Activated B cell treated with CpG ODN at 0.5 μM for 24 hours (primary cell): ENCODE measurements around the gene KCNJ15. TPM values are rescaled to one million over a fixed set of nuclear protein-coding genes. Genes with fewer than 3 reads are reported as not detected.

Experiments
- ATAC-seq: fragments of 200-7000 bp; cut with Tn5 transposase; one replicate; pipeline ENCODE4 v1.10.0; 2021; ENCODE audit warnings: low read depth, mild to moderate bottlenecking, moderate library complexity
- CTCF ChIA-PET: fragments of 350-600 bp; sonication (Branson Sonifier 250); formaldehyde crosslinking; loops from one replicate; lab custom pipeline; 2021; ENCODE audit warnings: antibody characterized with exemption; lab: Charles Lee
- POLR2A ChIA-PET: fragments of 350-600 bp; sonication (Branson Sonifier 250); formaldehyde crosslinking; loops from one replicate; lab custom pipeline; 2021; ENCODE audit warnings: antibody characterized with exemption; lab: Charles Lee
- DNase-seq: peaks from one replicate; pipeline ENCODE4 v3.0.0; 2022
- H3K27ac Mint-ChIP-seq: one replicate; pipeline ENCODE4 v1.8.0; 2020; ENCODE audit warnings: mixed read lengths
- H3K27me3 Mint-ChIP-seq: one replicate; pipeline ENCODE4 v1.8.0; 2021; ENCODE audit warnings: mixed read lengths
- H3K36me3 Mint-ChIP-seq: one replicate; pipeline ENCODE4 v1.8.0; 2021; ENCODE audit warnings: low read depth, mixed read lengths
- H3K4me1 Mint-ChIP-seq: one replicate; pipeline ENCODE4 v1.8.0; 2021; ENCODE audit warnings: mixed read lengths
- H3K4me3 Mint-ChIP-seq: one replicate; pipeline ENCODE4 v1.8.0; 2020; ENCODE audit warnings: mild to moderate bottlenecking, mixed read lengths
- H3K9me3 Mint-ChIP-seq: one replicate; pipeline ENCODE4 v1.8.0; 2020; ENCODE audit warnings: mixed read lengths
- intact Hi-C: fragments of 100-400 bp; cut with micrococcal nuclease; formaldehyde crosslinking; loops from one replicate; pipeline ENCODE4 v1.15.1; 2024
- total RNA-seq: library from RNA; stranded (reverse); gene quantifications from 2 replicates; pipeline ENCODE4 v1.2.3, GENCODE V29; 2022
- TF ChIP-seq, protein P1 (sequence below): fragments of 200-600 bp; IDR thresholded peaks from one replicate; pipeline ENCODE4 v1.8.0; 2022; ENCODE audit warnings: antibody characterized with exemption, mild to moderate bottlenecking

The KCNJ15 gene
- total RNA-seq, 1 donor from 2014 or later = not detected

DNA sequence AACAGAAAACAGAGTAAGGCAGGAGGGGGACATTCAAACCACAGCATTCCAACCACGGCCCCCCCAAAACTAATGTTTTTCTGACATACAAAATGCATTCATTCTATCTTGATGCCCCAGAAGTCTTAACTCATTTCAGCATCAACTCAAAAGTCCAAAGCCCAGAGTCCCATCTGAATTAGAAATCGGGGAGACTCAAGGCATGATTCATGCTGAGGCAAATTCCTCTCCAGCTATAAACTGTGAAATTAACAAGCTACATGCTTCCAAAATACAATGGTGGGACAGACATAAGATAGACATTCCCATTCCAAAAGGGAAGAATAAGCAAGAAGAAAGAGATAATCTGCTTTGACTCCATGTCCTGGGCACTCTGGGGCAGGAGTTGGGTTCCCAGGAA is 73.9 kb downstream of the KCNJ15 start:
- CTCF ChIA-PET = no interaction called here
- no peak for DNase-seq
- POLR2A ChIA-PET = no interaction called here
- Mint-ChIP-seq H3K27me3 (no peaks in the 10 kb centered on the region), H3K4me1 (no peaks in the 10 kb centered on the region), H3K36me3 (no peaks in the 10 kb centered on the region), H3K9me3 (no peaks in the 10 kb centered on the region), H3K4me3 (no peak overlapping the region), H3K27ac (no peak overlapping the region)
- TF ChIP-seq, protein P1, sequence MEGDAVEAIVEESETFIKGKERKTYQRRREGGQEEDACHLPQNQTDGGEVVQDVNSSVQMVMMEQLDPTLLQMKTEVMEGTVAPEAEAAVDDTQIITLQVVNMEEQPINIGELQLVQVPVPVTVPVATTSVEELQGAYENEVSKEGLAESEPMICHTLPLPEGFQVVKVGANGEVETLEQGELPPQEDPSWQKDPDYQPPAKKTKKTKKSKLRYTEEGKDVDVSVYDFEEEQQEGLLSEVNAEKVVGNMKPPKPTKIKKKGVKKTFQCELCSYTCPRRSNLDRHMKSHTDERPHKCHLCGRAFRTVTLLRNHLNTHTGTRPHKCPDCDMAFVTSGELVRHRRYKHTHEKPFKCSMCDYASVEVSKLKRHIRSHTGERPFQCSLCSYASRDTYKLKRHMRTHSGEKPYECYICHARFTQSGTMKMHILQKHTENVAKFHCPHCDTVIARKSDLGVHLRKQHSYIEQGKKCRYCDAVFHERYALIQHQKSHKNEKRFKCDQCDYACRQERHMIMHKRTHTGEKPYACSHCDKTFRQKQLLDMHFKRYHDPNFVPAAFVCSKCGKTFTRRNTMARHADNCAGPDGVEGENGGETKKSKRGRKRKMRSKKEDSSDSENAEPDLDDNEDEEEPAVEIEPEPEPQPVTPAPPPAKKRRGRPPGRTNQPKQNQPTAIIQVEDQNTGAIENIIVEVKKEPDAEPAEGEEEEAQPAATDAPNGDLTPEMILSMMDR = no peak
- ATAC-seq = no peak
- intact Hi-C loops = no loop called here

DNA sequence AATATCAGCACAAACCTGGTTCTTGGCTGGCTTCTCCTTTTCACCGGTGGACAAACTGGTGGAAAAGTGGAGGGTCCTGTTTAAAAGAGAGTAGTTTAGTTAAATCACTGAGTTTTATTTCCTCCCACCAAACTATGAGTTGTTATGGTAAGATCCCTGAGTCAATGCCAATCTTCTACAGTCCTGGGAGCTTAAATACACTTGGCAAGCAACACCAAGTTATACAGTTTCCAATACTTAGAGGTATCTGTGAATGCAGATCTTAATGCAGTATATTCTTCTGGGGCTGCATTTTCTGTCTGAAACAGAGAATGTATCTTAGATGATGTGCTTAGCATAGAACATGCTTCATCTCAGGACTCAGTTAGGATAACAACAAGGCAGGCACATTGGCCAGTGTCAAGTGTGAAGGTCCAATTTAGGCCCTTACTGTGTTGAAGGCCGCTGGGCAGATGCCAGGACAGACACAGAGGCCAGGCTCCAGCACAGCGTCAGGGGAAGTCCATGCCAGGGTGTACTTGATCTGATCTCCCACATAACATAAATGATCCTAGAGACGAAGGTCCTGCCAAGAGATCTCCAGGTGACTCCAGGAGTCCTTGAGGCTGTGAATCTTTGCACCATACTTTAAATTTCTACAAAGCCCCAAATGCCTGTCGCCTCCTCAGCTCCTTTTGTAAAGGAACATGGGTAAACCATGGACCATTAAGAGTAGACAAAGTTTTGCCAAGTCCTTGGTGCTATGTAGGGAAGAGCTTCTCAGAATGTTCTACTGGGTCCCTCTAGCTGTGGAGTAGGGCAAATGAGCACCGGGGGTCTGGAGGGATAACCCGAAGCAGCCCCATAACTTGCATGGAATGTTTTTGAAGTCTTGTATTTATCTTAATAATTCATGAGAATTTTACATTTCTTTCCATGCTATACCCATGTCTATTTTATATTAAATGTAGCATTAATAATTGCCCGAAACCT is 76.8 kb downstream of the KCNJ15 start:
- intact Hi-C loops = no loop called here
- H3K27me3 Mint-ChIP-seq = no peaks in the 10 kb centered on the region
- H3K4me1 Mint-ChIP-seq = no peaks in the 10 kb centered on the region
- DNase-seq (no peak), ATAC-seq (no peak)
- CTCF ChIA-PET = no interaction called here
- H3K27ac Mint-ChIP-seq = no peak overlapping the region
- no peaks in the 10 kb centered on the region for H3K9me3 Mint-ChIP-seq
- H3K4me3 Mint-ChIP-seq = no peak overlapping the region
- no peaks in the 10 kb centered on the region for H3K36me3 Mint-ChIP-seq
- POLR2A ChIA-PET = no interaction called here
- TF ChIP-seq, protein P1 = no peak

DNA sequence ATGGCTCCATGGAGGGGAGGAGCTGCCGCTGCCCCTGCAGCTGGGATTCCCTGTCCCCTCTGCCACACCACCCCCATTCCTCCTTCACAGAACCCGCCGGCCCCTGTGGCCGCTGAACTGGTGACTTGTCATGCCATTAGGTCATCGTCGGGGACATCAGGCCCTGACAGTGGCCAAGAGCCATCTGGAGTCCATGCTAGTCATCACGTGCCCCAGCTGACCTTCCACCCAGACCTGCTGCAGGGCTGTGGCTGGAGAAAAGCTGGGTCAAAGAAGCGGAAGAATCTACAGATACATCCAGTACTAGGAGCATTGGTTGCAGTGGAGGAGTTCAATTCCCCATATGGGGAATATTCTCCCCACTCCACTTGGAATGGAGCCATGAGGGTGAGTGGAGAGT is 78.1 kb downstream of the KCNJ15 start:
- ChIA-PET POLR2A (no interaction called here), CTCF (no interaction called here)
- TF ChIP-seq, protein P1 = no peak
- H3K27ac Mint-ChIP-seq = no peak overlapping the region
- ATAC-seq = no peak
- H3K4me3 Mint-ChIP-seq = no peak overlapping the region
- H3K4me1 Mint-ChIP-seq = no peaks in the 10 kb centered on the region
- no peaks in the 10 kb centered on the region for H3K9me3 Mint-ChIP-seq
- no peaks in the 10 kb centered on the region for H3K27me3 Mint-ChIP-seq
- DNase-seq = no peak
- intact Hi-C loops = no loop called here
- H3K36me3 Mint-ChIP-seq = no peaks in the 10 kb centered on the region

DNA sequence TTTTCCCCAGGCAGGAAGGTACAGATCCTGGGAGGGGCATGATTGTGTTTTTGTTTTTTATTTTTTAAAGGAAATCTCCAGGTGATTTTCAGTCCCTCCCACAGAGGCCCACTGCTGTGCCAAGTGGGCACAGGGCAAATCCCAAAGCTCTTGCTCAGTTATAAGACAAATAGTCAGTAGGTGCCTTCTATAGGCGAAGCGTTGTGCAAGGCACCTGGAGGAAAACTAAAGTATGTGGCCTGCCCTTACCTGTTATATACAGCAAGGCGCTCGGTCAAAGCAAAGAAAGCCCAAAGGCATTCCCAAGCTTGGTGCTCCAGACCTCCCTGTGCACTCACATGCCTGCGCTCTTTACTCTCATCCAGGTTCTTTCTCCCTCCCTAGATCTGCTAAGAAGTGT is 81.0 kb downstream of the KCNJ15 start:
- Mint-ChIP-seq H3K4me3 (no peak overlapping the region), H3K27me3 (no peaks in the 10 kb centered on the region), H3K36me3 (no peaks in the 10 kb centered on the region), H3K9me3 (no peaks in the 10 kb centered on the region), H3K4me1 (no peaks in the 10 kb centered on the region), H3K27ac (no peak overlapping the region)
- TF ChIP-seq, protein P1 = no peak
- DNase-seq (no peak), ATAC-seq (no peak)
- ChIA-PET CTCF (no interaction called here), POLR2A (no interaction called here)
- intact Hi-C loops = no loop called here

DNA sequence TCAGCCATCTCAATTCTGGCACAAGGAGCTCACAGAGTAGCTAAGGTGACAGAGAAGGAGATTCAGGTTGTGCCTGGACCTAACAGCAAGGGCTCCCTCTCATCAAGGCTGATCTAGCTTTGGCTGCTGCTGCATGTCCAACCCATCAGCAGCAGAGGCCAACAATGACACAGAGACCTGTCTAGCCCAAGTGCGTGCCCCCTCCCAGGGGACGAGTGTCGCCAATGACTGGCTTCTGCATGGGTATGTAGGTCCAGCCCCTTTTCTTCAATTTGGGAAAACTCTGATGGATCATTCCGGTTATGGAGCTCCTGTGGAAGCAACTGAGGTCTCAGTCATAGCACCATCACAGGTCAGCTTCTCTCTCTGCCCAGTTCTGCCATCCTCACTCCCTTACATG is 83.3 kb downstream of the KCNJ15 start:
- TF ChIP-seq, protein P1 = no peak
- ATAC-seq (no peak), DNase-seq (no peak)
- CTCF ChIA-PET = no interaction called here
- intact Hi-C loops = no loop called here
- Mint-ChIP-seq H3K36me3 (no peaks in the 10 kb centered on the region), H3K27ac (no peak overlapping the region), H3K4me3 (no peak overlapping the region), H3K4me1 (no peaks in the 10 kb centered on the region), H3K27me3 (no peaks in the 10 kb centered on the region), H3K9me3 (no peaks in the 10 kb centered on the region)
- POLR2A ChIA-PET = no interaction called here
